ENCODE results near the gene C17orf67.
"Not testable (repeated sequence)": the region's sequence is repeated elsewhere in the genome, so short reads cannot be mapped to it uniquely, and the experiment has no call there.

The C17orf67 gene

GRCh38 chr17:56774650-56775049 is 59.1 kb downstream of the C17orf67 start:
- DNase-seq (ENCODE audit: low read depth in 2 of 3, low spot score in 1 of 3): no peak

DNA sequence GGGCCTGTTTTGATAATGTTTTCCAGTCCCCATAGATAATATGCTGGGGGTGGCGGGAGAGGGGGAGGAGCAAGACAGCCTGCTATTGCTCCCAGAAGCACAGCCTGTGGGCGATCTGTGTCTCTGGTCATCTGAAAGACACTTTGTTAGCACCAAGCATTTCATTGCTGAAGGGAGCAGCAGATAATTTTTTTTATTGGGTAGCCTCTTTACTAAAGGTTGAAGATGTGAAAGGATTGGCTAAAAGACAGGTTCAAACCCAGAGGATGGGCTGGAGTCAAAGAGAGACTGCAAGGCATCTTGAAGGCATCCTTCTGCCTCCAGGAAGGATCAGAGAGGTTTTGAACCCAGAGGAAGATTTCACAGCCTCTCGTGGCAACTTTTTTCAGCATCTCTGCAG is 60.6 kb downstream of the C17orf67 start:
- no peak for DNase-seq (ENCODE audit: low read depth in 2 of 3, low spot score in 1 of 3)

DNA sequence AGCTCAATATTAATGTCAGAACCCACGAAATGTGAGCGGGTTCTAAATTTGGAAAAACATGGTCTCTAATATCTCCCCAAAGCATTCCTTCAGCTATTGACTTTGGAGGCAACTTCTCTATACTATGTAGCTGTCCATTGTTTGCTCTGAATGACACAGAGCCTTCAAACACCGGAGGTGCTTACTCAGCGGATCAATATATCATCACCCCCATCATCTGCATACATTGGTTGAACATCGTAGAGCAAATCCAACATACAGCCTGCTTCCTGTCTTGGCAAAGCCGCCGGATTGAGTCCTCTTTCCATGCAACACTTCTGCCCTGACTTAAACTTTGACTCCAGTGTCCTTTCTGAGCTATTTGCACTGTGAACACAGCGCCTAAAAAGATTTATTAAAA is 61.3 kb downstream of the C17orf67 start:
- DNase-seq (ENCODE audit: low read depth in 2 of 3, low spot score in 1 of 3): no peak

DNA sequence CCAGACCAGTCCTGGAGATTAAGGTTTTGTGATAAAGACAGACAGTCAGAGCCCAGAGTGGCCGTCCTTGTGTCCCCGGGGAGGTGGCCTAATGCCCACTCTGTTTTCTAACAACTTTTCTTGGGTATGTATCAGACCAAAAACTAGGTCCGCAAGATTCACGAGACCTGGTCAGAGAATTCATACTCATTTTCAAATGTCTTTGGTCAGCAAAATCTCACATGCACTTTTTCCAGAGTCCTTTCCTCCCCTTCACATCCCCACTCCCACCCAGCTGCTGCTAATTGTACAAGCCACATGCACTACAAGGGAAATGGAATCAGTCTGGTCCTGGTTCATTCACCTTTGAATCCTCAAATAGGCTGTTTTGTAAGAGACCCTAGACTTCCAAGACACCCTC is 61.7 kb downstream of the C17orf67 start:
- DNase-seq (ENCODE audit: low read depth in 2 of 3, low spot score in 1 of 3): no peak

GRCh38 chr17:56771563-56771962 is 62.2 kb downstream of the C17orf67 start:
- no peak for DNase-seq (ENCODE audit: low read depth in 2 of 3, low spot score in 1 of 3)

DNA sequence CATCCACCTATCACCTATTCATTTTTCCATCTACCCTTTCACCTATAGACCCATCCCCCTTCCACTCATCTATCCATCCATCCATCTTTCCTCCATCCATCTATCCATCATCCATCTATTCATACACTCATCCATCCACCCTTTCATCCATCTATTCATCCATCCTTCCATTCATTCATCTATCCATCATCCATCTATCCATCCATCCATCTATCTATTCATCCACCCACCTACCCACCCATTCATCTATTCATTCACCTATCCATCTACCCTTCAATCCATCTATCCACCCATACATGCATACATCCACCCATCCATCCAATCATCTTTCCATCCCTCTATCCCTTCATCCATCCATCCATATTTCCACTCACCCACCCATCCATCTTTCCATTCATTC is 63.3 kb downstream of the C17orf67 start:
- no peak for DNase-seq (ENCODE audit: low read depth in 2 of 3, low spot score in 1 of 3)

GRCh38 chr17:56765449-56765848 is 68.3 kb downstream of the C17orf67 start:
- DNase-seq (ENCODE audit: low read depth in 2 of 3, low spot score in 1 of 3): no peak

GRCh38 chr17:56762988-56763387 is 70.7 kb downstream of the C17orf67 start:
- DNase-seq (ENCODE audit: low read depth in 2 of 3, low spot score in 1 of 3): no peak

GRCh38 chr17:56762144-56762543 is 71.6 kb downstream of the C17orf67 start:
- no peak for DNase-seq (ENCODE audit: low read depth in 2 of 3, low spot score in 1 of 3)

DNA sequence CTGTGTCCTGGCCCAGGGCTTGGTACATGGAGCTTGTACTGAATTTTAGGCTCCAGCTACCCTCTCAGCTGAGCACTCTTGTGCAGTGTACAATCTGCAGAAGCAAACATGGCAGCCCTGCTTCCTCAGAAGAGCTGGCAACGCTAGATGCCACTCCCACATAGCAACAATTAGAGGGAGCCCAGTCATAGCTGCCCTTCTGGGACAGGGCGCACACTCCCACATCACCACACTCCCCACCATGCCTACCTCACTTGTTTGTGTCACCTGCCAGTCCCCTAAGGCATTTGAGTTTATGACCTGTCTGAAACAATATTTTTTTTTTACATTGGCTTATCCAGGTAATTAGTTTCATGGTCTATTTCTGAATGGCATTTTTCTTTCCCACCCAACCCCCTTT is 72.3 kb downstream of the C17orf67 start:
- DNase-seq (ENCODE audit: low read depth in 2 of 3, low spot score in 1 of 3): no peak

DNA sequence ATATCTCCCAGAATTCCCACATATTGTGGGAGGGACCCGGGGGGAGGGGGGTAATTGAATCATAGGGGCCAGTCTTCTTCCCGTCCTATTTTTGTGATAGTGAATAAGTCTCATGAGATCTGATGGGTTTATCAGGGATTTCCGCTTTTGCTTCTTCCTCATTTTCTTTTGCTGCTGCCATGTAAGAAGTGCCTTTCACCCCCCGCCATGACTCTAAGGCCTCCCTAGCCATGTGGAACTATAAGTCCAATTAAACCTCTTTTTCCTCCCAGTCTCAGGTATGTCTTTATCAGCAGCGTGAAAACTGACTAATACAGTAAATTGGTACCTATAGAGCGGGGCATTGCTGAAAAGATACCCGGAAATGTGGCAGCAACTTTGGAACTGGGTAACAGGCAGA is 76.1 kb downstream of the C17orf67 start:
- DNase-seq (ENCODE audit: low read depth in 2 of 3, low spot score in 1 of 3): not testable (repeated sequence)

DNA sequence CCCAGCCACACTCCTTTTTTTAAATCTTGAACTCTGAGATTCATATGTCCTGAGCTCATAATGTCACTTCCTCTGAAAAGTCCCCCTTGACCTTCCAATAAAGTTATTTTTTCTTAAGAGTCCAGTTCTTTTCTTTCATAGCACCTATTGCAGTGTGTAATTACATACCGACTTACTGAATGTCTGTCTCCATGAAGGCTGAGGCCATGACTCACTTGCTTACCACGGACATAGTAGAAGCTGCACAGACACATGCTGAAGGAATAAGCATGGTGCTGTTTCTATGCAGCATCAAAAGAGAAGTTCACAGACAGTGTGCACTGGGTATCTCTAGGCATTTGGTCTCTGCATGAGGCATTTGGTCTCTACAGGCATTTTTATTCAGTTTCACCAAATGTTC is 77.2 kb downstream of the C17orf67 start:
- DNase-seq (ENCODE audit: low read depth in 2 of 3, low spot score in 1 of 3): no peak

- DNase-seq (ENCODE audit: low read depth in 2 of 3, low spot score in 1 of 3): no peak
These were observed 78.4 kb downstream of the C17orf67 start for GRCh38 chr17:56755310-56755709.

DNA sequence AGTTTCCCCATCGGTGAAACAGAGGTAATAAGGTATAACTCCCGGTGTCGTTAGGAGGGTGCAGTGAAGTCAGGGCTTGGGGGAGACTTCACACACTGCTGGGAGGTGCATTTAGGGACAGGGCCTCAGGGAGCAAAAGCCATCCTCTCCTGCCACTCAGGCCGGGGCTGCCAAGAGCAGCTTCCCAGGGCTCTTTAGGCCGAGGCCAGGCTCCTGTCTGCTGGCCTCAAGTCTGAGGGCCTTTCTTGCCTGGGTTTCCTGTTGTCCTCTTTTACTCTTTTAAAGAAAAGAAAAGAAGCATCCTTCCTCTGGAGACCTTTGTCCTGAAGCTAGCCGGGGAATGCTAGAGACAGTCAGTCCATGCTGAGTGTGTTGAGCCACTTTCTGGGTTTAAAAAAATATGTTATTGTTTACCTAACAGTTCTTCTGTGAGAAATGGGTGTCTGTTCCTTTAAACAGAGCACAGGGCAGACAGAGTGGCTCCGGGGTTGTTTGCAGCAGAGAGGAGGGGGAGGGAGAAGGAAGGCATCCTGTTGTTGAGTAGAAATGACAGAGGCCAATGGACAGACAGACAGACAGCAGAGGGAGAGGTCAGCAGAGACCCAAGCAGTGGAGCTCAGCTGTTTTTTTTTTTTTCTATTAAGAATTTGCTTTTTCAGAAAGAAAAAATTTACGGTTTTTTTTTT is 79.1 kb downstream of the C17orf67 start:
- no peak for DNase-seq (ENCODE audit: low read depth in 2 of 3, low spot score in 1 of 3)

GRCh38 chr17:56752263-56752836 is 81.4 kb downstream of the C17orf67 start:
- DNase-seq (ENCODE audit: low read depth in 2 of 3, low spot score in 1 of 3): no peak

- no peak for DNase-seq (ENCODE audit: low read depth in 2 of 3, low spot score in 1 of 3)
These were observed 82.5 kb downstream of the C17orf67 start for GRCh38 chr17:56751145-56751738.

DNA sequence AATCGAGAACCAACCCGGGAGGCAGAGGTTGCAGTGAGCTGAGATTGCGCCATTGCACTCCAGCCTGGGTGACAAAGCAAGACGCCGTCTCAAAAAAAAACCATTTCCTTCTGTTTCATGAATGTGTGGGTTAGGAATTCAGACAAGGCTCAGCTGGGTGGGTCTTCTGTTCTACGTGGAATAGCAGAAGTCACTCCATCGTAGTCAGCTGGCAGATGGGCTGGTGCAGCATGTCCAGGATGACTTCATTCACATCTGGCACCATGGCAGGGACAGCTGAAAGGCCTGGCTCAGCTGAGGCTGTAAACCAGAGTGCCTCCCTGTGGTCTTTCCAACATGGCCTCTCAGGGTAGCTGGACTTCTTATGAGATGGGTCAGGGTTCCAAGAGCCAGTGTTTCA is 89.0 kb downstream of the C17orf67 start:
- DNase-seq (ENCODE audit: low read depth in 2 of 3, low spot score in 1 of 3): no peak

- DNase-seq (ENCODE audit: low read depth in 2 of 3, low spot score in 1 of 3): no peak
These were observed 91.1 kb downstream of the C17orf67 start for GRCh38 chr17:56742601-56743000.

All from stimulated activated CD4-positive, alpha-beta T cell treated with anti-CD3 and anti-CD28 coated beads, Interleukin-12 subunit alpha, Interleukin-12 subunit beta, amount 100 ng/mL, for 48 hours (primary cell).